Right ventricle myocardium inferior (tissue), 1 donor: ENCODE results near the gene SDHA. TPM values are rescaled to one million over a fixed set of nuclear protein-coding genes. Genes with fewer than 3 reads are reported as not detected.
A peak's percentile ranks its signal among the peaks of the same experiment; 100 is the strongest.
"Not testable (repeated sequence)": the region's sequence is repeated elsewhere in the genome, so short reads cannot be mapped to it uniquely, and the experiment has no call there.

Source experiments
- ATAC-seq: fragments of 200-7000 bp; cut with Tn5 transposase; one replicate; pipeline ENCODE4 v1.9.1; 2020; ENCODE audit warnings: mild to moderate bottlenecking, moderate library complexity
- DNase-seq: peaks from one replicate; pipeline ENCODE4 v3.0.0; 2021; ENCODE audit errors: missing footprints
- intact Hi-C: fragments of 100-400 bp; cut with DNase I; formaldehyde crosslinking; loops from one replicate; pipeline ENCODE4 v1.11.0; 2022
- total RNA-seq: library from RNA; stranded (reverse); fragmentation: NEBNext Ultra II Directional; extraction: Animal tissue kit (Norgen Biotek cat#: 25700); gene quantifications from one replicate; pipeline ENCODE4 v1.2.1, GENCODE V29; 2021
- donor health status: DM: no; HTN: yes; CAD: no; lungs with severe emphysema.

Gene SDHA
- total RNA-seq, 1 donor from 2014 or later = 811 TPM

- intact Hi-C loops, ATAC-seq, DNase-seq: not testable (repeated sequence)
These were observed 22.4 kb downstream of the SDHA start for GRCh38 chr5:240550-240949.

- intact Hi-C loops, DNase-seq: not testable (repeated sequence)
- peak; percentile 57 for ATAC-seq
These were observed 23.0 kb downstream of the SDHA start for GRCh38 chr5:241045-241669.

- ATAC-seq, DNase-seq, intact Hi-C loops: not testable (repeated sequence)
These were observed 25.7 kb downstream of the SDHA start for GRCh38 chr5:243683-244367.

GRCh38 chr5:245717-246116 lies 27.6 kb downstream of the SDHA start:
- not testable (repeated sequence) for DNase-seq

GRCh38 chr5:250396-250795 lies 32.3 kb downstream of the SDHA start:
- intact Hi-C loops, DNase-seq: not testable (repeated sequence)
- peak; percentile 23 for ATAC-seq

More at GRCh38 chr5:245717-246116, 27.6 kb downstream of the SDHA start:
- ATAC-seq, intact Hi-C loops: not testable (repeated sequence)

- DNase-seq, intact Hi-C loops: not testable (repeated sequence)
- ATAC-seq = peak; percentile 28
These were observed 32.9 kb downstream of the SDHA start for GRCh38 chr5:251016-251415.

GRCh38 chr5:251538-251937 lies 33.4 kb downstream of the SDHA start:
- DNase-seq, intact Hi-C loops, ATAC-seq: not testable (repeated sequence)

- ATAC-seq, intact Hi-C loops, DNase-seq: not testable (repeated sequence)
These were observed 33.9 kb downstream of the SDHA start for GRCh38 chr5:251975-252374.

GRCh38 chr5:252546-252945 lies 34.4 kb downstream of the SDHA start:
- intact Hi-C loops = no loop called here
- no peak for ATAC-seq
- DNase-seq = no peak

- ATAC-seq, intact Hi-C loops, DNase-seq: not testable (repeated sequence)
These were observed 36.2 kb downstream of the SDHA start for GRCh38 chr5:254322-254721.

- ATAC-seq, DNase-seq, intact Hi-C loops: not testable (repeated sequence)
These were observed 37.0 kb downstream of the SDHA start for GRCh38 chr5:255116-255515.

GRCh38 chr5:256347-256746 lies 38.2 kb downstream of the SDHA start:
- intact Hi-C loops, DNase-seq: not testable (repeated sequence)
- ATAC-seq = peak; percentile 79

GRCh38 chr5:257148-257547 lies 39.0 kb downstream of the SDHA start:
- intact Hi-C loops = no loop called here
- no peak for DNase-seq
- peak; percentile 46 for ATAC-seq

- intact Hi-C loops = loop anchor here (5.0 kb wide), 1 partner anchor 71 kb away; the partner anchor contains the start of gene LRRC14B
- peak; percentile 86 for ATAC-seq
- not testable (repeated sequence) for DNase-seq
These were observed 45.3 kb downstream of the SDHA start for GRCh38 chr5:263275-263974.

- intact Hi-C loops = loop anchor here (5.0 kb wide), 1 partner anchor 72 kb away; the partner anchor contains the start of gene LRRC14B
- ATAC-seq = peak; percentile 37
- no peak for DNase-seq
These were observed 46.2 kb downstream of the SDHA start for GRCh38 chr5:264338-264737.

- DNase-seq, intact Hi-C loops: not testable (repeated sequence)
These were observed 48.3 kb downstream of the SDHA start for GRCh38 chr5:266311-267026.

GRCh38 chr5:267716-268115 lies 49.6 kb downstream of the SDHA start:
- DNase-seq = no peak
- intact Hi-C loops = no loop called here
- ATAC-seq = no peak

More at GRCh38 chr5:266311-267026, 48.3 kb downstream of the SDHA start:
- not testable (repeated sequence) for ATAC-seq

GRCh38 chr5:270340-270739 lies 52.2 kb downstream of the SDHA start:
- DNase-seq (no peak), ATAC-seq (no peak)
- intact Hi-C loops = no loop called here

GRCh38 chr5:271828-272167 lies 53.7 kb downstream of the SDHA start:
- ATAC-seq, intact Hi-C loops, DNase-seq: not testable (repeated sequence)
